Measurements from ENCODE around the gene OXCT2. TPM values are rescaled to one million over a fixed set of nuclear protein-coding genes. Genes with fewer than 3 reads are reported as not detected.
"Not testable (repeated sequence)": the region's sequence is repeated elsewhere in the genome, so short reads cannot be mapped to it uniquely, and the experiment has no call there.

OXCT2 gene
- polyA plus RNA-seq, 3 donors from 2014 or later = 0.24 TPM; not detected in 2

GRCh38 chr1:39779821-39780220 is 8.7 kb upstream of the OXCT2 start:
- Mint-ChIP-seq H3K27me3 (ENCODE audit: low read depth in 3 of 3) (peaks cover 0 to 3% (median 0%) of the 10 kb centered on the region in 3 donors), H3K36me3 (no peaks in the 10 kb centered on the region), H3K9me3 (no peaks in the 10 kb centered on the region), H3K4me3 (no peak overlapping the region), H3K27ac (no peak overlapping the region), H3K4me1 (peaks cover 7 to 8% of the 10 kb centered on the region in 2 donors)
- DNase-seq = no peak

- H3K4me1 Mint-ChIP-seq = peaks cover 7 to 8% of the 10 kb centered on the region in 2 donors
- no peaks in the 10 kb centered on the region for H3K9me3 Mint-ChIP-seq
- no peak overlapping the region for H3K27ac Mint-ChIP-seq
- DNase-seq = no peak
- no peak overlapping the region for H3K4me3 Mint-ChIP-seq
- H3K36me3 Mint-ChIP-seq = no peaks in the 10 kb centered on the region
- peaks cover 0 to 3% (median 0%) of the 10 kb centered on the region in 3 donors for H3K27me3 Mint-ChIP-seq (ENCODE audit: low read depth in 3 of 3)
Measured at GRCh38 chr1:39779137-39779536, 8.0 kb upstream of the OXCT2 start.

GRCh38 chr1:39778463-39779099 is 7.4 kb upstream of the OXCT2 start:
- H3K4me1 Mint-ChIP-seq; H3K27me3 Mint-ChIP-seq (ENCODE audit: low read depth in 3 of 3); DNase-seq; H3K27ac Mint-ChIP-seq; H3K36me3 Mint-ChIP-seq; H3K9me3 Mint-ChIP-seq; H3K4me3 Mint-ChIP-seq: not testable (repeated sequence)

GRCh38 chr1:39777896-39778295 is 6.7 kb upstream of the OXCT2 start:
- H3K9me3 Mint-ChIP-seq; DNase-seq; H3K27ac Mint-ChIP-seq; H3K4me3 Mint-ChIP-seq; H3K36me3 Mint-ChIP-seq; H3K4me1 Mint-ChIP-seq; H3K27me3 Mint-ChIP-seq (ENCODE audit: low read depth in 3 of 3): not testable (repeated sequence)

- peak overlapping the region in 2 of 6 donors; percentile 12 to 43 for H3K27ac Mint-ChIP-seq
- no peaks in the 10 kb centered on the region for H3K9me3 Mint-ChIP-seq
- DNase-seq = no peak
- no peak overlapping the region for H3K4me3 Mint-ChIP-seq
- H3K4me1 Mint-ChIP-seq = peaks cover 7 to 8% of the 10 kb centered on the region in 2 donors
- peaks cover 0 to 3% (median 0%) of the 10 kb centered on the region in 3 donors for H3K27me3 Mint-ChIP-seq (ENCODE audit: low read depth in 3 of 3)
- no peaks in the 10 kb centered on the region for H3K36me3 Mint-ChIP-seq
Measured at GRCh38 chr1:39777306-39777705, 6.2 kb upstream of the OXCT2 start.

GRCh38 chr1:39776886-39777285 is 5.7 kb upstream of the OXCT2 start:
- Mint-ChIP-seq H3K4me1 (peaks cover 7 to 8% of the 10 kb centered on the region in 2 donors), H3K27me3 (ENCODE audit: low read depth in 3 of 3) (peaks cover 0 to 3% (median 0%) of the 10 kb centered on the region in 3 donors), H3K9me3 (no peaks in the 10 kb centered on the region), H3K4me3 (peak overlapping the region in 1 of 5 donors; percentile 13), H3K36me3 (no peaks in the 10 kb centered on the region), H3K27ac (peak overlapping the region in 2 of 6 donors; percentile 22 to 76)
- DNase-seq = no peak

- peak overlapping the region in 3 of 5 donors; percentile 23 to 41 (median 39) for H3K4me3 Mint-ChIP-seq
- DNase-seq = peak in 2 of 3 donors; percentile 25 to 43
Measured at GRCh38 chr1:39776400-39776713, 5.2 kb upstream of the OXCT2 start.

GRCh38 chr1:39775676-39776399 is 4.7 kb upstream of the OXCT2 start:
- H3K9me3 Mint-ChIP-seq; H3K4me1 Mint-ChIP-seq; H3K36me3 Mint-ChIP-seq; DNase-seq; H3K27me3 Mint-ChIP-seq (ENCODE audit: low read depth in 3 of 3): not testable (repeated sequence)
- Mint-ChIP-seq H3K4me3 (peak overlapping the region in 1 of 5 donors; percentile 39), H3K27ac (peak overlapping the region in 4 of 6 donors; percentile 22 to 85 (median 60))

More at GRCh38 chr1:39776400-39776713, 5.2 kb upstream of the OXCT2 start:
- peaks cover 7 to 8% of the 10 kb centered on the region in 2 donors for H3K4me1 Mint-ChIP-seq
- peak overlapping the region in 4 of 6 donors; percentile 22 to 85 (median 60) for H3K27ac Mint-ChIP-seq
- no peaks in the 10 kb centered on the region for H3K36me3 Mint-ChIP-seq
- no peaks in the 10 kb centered on the region for H3K9me3 Mint-ChIP-seq
- peaks cover 0 to 3% (median 0%) of the 10 kb centered on the region in 3 donors for H3K27me3 Mint-ChIP-seq (ENCODE audit: low read depth in 3 of 3)

- H3K4me3 Mint-ChIP-seq; H3K9me3 Mint-ChIP-seq; H3K27ac Mint-ChIP-seq; H3K27me3 Mint-ChIP-seq (ENCODE audit: low read depth in 3 of 3); DNase-seq; H3K36me3 Mint-ChIP-seq; H3K4me1 Mint-ChIP-seq: not testable (repeated sequence)
Measured at GRCh38 chr1:39775141-39775540, 4.0 kb upstream of the OXCT2 start.

- not testable (repeated sequence) for DNase-seq; H3K4me1 Mint-ChIP-seq; H3K9me3 Mint-ChIP-seq; H3K36me3 Mint-ChIP-seq; H3K27me3 Mint-ChIP-seq (ENCODE audit: low read depth in 3 of 3); H3K4me3 Mint-ChIP-seq; H3K27ac Mint-ChIP-seq
Measured at GRCh38 chr1:39773369-39773979, 2.3 kb upstream of the OXCT2 start.

- peak; percentile 18 to 52 (median 31) for DNase-seq
- Mint-ChIP-seq H3K4me3 (peak overlapping the region in 3 of 5 donors; percentile 39 to 71 (median 41)), H3K27ac (peak overlapping the region in 1 of 6 donors; percentile 49)
- H3K9me3 Mint-ChIP-seq; H3K27me3 Mint-ChIP-seq (ENCODE audit: low read depth in 3 of 3); H3K4me1 Mint-ChIP-seq; H3K36me3 Mint-ChIP-seq: not testable (repeated sequence)
Measured at GRCh38 chr1:39770100-39771021, 787 bp downstream of the OXCT2 start.

GRCh38 chr1:39769502-39769901 is 1.6 kb downstream of the OXCT2 start:
- H3K27ac Mint-ChIP-seq; DNase-seq; H3K27me3 Mint-ChIP-seq (ENCODE audit: low read depth in 3 of 3); H3K9me3 Mint-ChIP-seq; H3K4me3 Mint-ChIP-seq; H3K36me3 Mint-ChIP-seq; H3K4me1 Mint-ChIP-seq: not testable (repeated sequence)

GRCh38 chr1:39766466-39766865 is 4.7 kb downstream of the OXCT2 start:
- H3K36me3 Mint-ChIP-seq, H3K27ac Mint-ChIP-seq: not testable (repeated sequence)

More at GRCh38 chr1:39766466-39766865, 4.7 kb downstream of the OXCT2 start:
- not testable (repeated sequence) for H3K4me3 Mint-ChIP-seq; DNase-seq; H3K4me1 Mint-ChIP-seq; H3K27me3 Mint-ChIP-seq (ENCODE audit: low read depth in 3 of 3); H3K9me3 Mint-ChIP-seq
